Body of pancreas (tissue), 4 donors: Measurements from ENCODE around the gene AGPAT3.

Experiments used
- POLR2A ChIP-seq, 3 donors: fragments of 450-650 bp; IDR thresholded peaks; one replicate each; pipeline ENCODE4 v1.6.1; 2016; ENCODE audit warnings: antibody characterized with exemption in 3 of 3, mild to moderate bottlenecking in 2 of 3
- TF ChIP-seq, protein P1 (sequence below), 7 experiments: fragments of 450-650 bp in 4 of 7; fragments of 200-600 bp in 3 of 7; sonication (generic) in 3 of 7; IDR thresholded peaks; one replicate each; pipeline ENCODE4 v1.5.1; 2016 to 2019; ENCODE audit warnings: antibody characterized with exemption in 7 of 7

DNA sequence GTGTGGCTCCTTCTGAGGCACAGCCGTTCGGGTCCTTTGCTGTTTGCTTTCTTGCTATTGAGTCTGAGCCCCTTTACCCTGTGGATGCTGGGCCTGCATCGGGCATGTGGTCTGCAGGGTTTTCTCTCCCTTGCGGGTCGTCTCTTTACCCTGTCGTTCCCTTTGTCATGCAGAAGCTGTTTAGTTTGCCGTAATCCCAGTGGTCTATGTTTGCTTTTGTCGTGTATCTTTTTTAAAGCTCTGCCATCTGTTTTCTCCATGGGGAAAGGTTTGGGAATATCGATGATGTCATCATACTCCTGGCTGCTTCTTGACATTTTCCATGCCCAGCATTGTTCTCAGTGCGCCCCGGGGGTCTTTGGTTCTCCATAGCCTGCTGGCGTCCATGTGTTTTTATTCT lies 68.2 kb downstream of the AGPAT3 start:
- TF ChIP-seq, protein P1, sequence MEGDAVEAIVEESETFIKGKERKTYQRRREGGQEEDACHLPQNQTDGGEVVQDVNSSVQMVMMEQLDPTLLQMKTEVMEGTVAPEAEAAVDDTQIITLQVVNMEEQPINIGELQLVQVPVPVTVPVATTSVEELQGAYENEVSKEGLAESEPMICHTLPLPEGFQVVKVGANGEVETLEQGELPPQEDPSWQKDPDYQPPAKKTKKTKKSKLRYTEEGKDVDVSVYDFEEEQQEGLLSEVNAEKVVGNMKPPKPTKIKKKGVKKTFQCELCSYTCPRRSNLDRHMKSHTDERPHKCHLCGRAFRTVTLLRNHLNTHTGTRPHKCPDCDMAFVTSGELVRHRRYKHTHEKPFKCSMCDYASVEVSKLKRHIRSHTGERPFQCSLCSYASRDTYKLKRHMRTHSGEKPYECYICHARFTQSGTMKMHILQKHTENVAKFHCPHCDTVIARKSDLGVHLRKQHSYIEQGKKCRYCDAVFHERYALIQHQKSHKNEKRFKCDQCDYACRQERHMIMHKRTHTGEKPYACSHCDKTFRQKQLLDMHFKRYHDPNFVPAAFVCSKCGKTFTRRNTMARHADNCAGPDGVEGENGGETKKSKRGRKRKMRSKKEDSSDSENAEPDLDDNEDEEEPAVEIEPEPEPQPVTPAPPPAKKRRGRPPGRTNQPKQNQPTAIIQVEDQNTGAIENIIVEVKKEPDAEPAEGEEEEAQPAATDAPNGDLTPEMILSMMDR (IDR thresholded peaks at IDR 0.05), result no peak
- no peak for TF ChIP-seq POLR2A (IDR thresholded peaks at IDR 0.05)
